Stimulated activated CD8-positive, alpha-beta memory T cell treated with anti-CD3 and anti-CD28 coated beads, Interleukin-2, amount 100 ng/mL, for 1 hour (primary cell): ENCODE measurements around the gene NAA25.
"Not testable (repeated sequence)": the region's sequence is repeated elsewhere in the genome, so short reads cannot be mapped to it uniquely, and the experiment has no call there.

Source experiments
- DNase-seq, 2 donors: peaks; one replicate each; pipeline ENCODE4 v3.0.0-alpha.2; 2020; ENCODE audit warnings: low read depth in 2 of 2

The NAA25 gene

DNA sequence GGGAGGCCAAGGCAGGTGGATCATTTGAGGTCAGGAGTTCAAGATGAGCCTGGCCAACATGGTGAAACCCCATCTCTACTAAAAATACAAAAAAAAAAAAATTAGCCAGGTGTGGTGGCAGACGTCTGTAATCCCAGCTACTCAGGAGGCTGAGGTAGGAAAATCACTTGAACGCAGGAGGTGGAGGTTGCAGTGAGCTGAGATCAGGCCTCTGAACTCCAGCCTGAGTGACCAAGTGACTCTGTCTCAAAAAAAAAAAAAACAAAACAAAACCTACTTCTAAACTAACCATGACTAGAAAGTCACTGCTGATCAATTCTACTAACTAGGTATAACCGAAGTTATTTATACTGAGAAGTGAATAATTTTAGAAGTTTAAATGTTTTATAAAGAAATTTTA lies 99.0 kb downstream of the NAA25 start:
- not testable (repeated sequence) for DNase-seq

DNA sequence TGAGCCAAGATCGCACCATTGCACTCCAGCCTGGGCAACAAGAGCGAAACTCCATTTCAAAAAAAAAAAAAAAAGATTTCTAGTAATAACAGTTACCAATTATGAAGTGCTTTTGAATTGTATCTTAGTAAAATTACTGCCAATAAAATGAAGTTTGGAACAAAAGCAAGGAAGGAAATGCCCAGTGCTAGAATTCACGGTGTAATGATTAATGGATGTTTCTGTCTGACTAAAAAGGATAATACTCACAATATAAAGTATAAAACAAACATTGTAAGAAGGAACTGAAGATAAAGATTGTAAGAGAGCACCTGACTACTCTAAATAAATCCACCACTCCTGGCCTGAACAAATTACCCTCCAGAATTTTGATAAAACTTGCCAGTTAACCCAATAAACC lies 99.7 kb downstream of the NAA25 start:
- DNase-seq: no peak

- DNase-seq: no peak
These were observed 100.6 kb downstream of the NAA25 start for GRCh38 chr12:112007945-112008344.

DNA sequence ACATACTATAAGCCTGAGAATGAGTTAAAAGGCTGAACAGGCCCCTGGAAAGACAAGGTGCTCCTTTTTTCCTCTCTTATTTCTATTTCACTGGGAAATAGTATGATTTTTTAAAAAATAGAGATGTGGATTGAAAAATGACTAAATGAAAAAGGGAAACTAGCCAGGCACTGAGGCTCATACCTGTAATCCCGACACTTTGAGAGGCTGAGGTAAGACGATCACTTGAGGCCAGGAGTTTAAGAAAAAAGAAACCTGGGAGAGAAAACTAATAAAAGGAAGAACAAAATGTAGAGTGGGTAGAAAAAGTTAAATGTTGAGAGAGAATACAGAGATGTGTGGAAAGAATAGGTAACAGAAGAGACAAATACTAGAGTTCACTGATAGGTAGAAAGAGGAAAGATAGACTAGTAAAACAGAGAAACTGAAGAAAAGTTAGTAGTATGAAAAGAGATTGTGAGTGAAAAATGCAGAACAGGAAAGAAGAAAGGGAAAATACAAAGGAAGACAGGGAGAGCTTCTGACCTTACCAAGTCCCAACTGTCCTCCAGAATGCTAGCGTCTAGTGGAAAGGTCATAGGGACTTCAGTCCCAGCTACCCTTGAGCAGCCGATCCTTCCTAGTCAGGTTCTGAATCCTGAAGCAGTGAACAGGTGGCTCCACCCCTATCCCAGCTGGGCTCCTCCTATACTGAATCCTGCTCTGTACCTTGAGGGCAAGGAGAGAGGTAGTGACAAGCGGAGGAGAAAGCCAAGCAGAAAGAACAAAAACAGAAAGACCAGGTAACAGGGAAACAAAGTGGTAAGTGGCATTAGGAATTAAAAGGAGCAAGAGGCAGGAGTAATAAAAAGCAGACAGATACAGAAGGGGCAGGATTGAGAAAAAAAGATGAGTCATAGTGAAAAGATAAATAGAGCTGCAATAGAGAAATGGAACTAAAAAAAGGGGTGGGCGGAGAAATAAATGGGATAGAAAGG lies 102.9 kb downstream of the NAA25 start:
- DNase-seq: no peak

- DNase-seq: no peak
These were observed 104.5 kb downstream of the NAA25 start for GRCh38 chr12:112004041-112004440.

GRCh38 chr12:112001576-112001975 lies 107.0 kb downstream of the NAA25 start:
- no peak for DNase-seq

DNA sequence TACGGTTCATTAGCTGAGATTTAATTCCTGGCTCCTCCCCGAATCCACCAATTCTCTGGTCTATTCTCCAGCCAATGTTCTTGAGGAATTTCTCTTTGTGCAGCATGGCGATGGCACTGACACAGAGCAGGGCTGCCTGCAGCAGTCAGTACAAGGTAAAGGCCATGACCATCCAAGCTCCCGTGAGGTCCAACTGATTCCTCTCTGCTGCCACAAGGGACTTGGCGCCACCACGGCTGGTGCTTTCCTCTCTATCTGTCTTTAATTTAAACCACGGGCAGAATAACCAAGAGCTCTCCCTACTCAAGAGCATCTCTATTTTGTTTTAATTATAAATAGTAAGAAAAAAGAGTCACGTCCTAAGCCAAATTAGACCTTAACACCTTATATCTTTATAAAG lies 107.8 kb downstream of the NAA25 start:
- DNase-seq: no peak

DNA sequence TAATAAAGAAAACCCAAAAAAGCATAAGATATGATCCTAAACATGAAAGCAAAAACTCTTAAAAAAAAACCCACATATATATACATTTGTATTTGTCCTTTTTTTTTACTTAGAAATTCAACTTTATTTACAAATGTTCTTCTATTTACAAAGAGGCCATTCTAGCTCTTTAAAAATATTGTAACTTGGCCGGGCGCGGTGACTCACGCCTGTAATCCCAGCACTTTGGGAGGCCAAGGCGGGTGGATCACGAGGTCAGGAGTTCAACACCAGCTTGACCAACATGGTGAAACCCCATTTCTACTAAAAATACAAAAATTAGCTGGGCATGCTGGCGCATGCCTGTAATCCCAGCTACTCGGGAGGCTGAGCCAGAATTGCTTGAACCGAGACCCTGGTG lies 109.5 kb downstream of the NAA25 start:
- not testable (repeated sequence) for DNase-seq

DNA sequence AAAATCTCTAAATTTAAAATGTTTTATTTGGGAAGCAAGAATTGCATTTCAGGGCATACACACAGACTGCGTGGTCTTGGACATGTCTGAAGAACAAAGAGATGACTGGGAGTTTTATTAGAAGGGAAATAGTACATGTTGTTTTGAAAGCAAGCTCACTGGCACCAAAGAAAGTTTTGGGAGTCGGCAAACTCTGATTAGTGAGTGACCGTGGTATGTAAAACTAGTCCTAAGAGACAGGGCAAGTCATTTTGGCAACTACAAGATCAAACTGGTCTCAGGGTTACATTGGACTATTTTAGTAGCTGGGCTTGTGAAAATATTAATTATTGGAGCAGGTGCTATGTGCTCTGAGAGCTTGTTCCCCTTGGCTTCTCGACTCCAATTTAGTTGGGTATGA lies 110.6 kb downstream of the NAA25 start:
- DNase-seq: no peak

DNA sequence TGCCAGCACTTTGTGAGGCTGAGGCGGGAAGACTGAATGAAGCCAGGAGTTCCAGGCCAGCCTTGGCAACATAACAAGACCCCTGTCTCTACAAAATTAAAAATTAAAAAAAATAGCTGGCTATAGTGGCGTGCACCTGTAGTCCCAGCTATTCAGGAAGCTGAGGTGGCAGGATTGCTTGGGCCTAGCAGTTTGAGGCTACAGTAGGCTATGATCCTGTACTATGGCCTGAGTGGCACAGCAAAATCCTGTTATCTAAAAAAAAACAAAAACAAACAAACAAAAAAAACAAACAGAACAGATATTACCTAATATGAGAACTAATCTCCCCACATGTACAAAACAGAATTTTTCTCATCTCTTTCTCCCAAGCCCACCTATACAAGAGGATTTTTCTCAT lies 111.3 kb downstream of the NAA25 start:
- DNase-seq: no peak

DNA sequence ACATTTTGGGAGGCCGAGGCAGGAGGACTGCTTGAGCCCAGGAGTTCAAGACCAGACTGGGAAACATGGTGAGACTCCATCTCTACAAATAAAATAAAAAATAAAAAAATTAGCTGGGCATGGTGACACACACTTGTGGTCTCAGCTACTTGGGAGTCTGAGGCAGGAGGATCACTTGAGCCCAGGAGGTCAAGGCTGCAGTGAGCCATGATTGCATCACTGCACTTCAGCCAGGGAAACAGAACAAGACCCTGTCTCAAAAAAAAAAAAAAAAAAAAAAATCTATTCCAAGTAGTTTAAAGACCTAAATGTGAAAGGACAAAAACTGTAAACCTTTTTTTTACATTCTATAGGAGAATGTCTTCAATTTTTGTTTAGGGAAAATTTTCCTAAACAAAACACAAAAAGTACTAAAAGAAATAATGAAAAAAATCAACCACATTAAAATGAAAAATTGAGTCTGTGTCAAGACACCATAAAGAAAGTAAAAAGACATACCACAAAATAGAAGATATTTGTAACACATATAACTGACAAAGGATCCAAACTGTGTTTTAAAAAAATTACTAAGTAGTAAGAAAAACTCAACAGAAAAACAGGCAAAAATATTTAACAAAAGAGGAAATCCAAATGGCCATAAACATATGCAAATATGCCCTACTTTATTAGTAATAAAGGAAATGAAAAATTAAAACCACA lies 112.7 kb downstream of the NAA25 start:
- no peak for DNase-seq

- DNase-seq: not testable (repeated sequence)
These were observed 114.1 kb downstream of the NAA25 start for GRCh38 chr12:111994211-111995111.

- DNase-seq: no peak
These were observed 115.1 kb downstream of the NAA25 start for GRCh38 chr12:111993292-111994150.

DNA sequence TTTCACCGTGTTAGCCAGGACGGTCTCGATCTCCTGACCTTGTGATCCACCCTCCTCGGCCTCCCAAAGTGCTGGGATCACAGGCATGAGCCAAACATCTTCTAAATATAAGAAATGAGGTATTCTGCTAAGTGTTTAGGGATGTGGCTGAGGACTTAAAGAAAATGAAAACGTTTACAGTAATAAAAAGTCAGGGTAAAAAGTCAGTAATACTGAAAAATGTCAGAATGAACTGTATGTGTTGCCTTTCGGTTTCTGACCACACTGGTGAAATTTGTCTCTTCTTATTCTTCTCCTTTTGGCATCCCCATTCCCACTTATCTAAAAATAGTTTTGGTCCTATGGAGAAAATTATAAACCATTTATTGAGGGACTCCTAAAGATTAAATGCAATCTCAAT lies 116.1 kb downstream of the NAA25 start:
- no peak for DNase-seq

DNA sequence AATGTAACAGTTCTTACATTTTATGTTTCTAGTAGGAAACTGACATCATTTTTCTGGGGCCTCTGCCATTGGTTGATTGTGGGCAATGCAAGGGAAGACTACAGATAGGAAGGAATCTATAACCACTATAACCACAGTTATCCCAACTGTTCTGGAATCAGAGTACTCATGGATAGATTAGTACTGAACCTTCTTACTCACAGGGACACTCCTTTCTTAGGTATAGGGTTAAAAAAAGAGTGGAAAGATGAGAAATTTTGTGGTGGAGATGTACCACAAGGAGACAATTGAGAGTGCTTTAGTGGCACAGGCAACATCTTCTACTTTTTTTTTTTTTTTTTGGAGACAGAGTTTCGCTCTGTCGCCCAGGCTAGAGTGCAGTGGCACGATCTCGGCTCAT lies 116.6 kb downstream of the NAA25 start:
- DNase-seq: no peak

DNA sequence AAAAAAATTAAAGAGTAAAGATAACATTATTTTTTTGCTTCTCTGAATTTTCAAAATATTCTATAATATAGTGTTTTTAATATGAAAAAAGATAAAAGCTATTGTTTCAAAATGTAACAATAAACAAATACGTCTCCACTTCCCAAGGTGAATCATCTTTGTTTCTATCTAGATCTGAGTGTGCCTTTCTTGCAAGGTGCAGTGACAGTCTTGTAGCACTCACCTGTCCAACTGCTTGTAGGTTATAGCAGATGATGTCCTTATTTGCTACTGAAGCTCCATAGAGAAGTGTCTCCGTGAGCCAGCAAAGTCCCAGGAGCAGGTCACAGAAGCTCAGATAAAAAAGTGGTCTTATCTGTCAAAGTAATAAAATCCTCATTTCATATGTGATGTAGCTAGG lies 117.0 kb downstream of the NAA25 start:
- no peak for DNase-seq

DNA sequence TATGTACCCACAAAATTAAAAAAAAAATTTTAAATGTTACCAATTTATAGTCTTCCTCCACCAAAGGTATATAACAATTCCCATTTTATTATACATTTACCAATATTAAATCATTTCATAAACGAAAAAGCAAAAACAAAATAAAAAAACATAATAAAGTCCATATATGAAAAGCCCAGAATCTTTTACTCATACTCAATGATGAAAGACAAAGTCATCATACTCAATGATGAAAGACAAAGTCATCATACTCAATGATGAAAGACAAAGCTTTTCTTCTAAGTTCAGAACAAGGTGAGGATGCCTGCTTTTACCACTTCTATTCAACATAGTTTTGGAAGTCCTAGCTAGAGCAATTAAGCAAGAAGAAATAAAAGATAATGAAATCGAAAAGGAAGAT lies 123.8 kb downstream of the NAA25 start:
- no peak for DNase-seq

GRCh38 chr12:111981987-111982386 lies 126.6 kb downstream of the NAA25 start:
- no peak for DNase-seq

DNA sequence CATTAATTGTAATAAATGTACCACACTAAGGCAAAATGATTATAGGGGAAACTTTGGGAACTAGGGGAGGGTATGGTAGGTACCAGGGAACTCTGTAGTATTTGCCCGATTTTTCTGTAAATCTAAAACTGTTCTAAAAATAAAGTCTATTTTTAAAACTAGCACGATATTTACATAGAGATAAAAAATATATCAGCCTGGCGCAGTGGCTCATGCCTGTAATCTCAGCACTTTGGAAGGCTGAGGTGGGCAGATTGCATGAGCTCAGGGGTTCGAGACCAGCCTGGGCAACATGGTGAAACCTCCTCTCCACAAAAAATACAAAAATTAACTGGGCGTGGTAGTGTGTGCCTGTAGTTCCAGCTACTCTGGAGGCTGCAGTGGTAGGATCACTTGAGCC lies 128.0 kb downstream of the NAA25 start:
- no peak for DNase-seq

GRCh38 chr12:111978545-111978944 lies 130.0 kb downstream of the NAA25 start:
- DNase-seq: no peak

GRCh38 chr12:111976860-111977259 lies 131.7 kb downstream of the NAA25 start:
- DNase-seq: no peak
